Subcutaneous adipose tissue (tissue), 4 donors: ENCODE measurements around the gene CCR3. TPM values are rescaled to one million over a fixed set of nuclear protein-coding genes. Genes with fewer than 3 reads are reported as not detected.

Source experiments
- CTCF ChIP-seq: fragments of 450-650 bp; IDR thresholded peaks from one replicate; pipeline ENCODE4 v1.5.1; 2016; ENCODE audit warnings: low read depth, mild to moderate bottlenecking, control low read depth, antibody characterized with exemption, moderate library complexity
- total RNA-seq, 4 donors: library from RNA; depleted of rRNA; stranded (reverse); fragments of >200 nt; gene quantifications; one replicate each; pipeline ENCODE4 v1.1.0, GENCODE V29; 2016

The CCR3 gene
- total RNA-seq, 4 donors from 2014 or later, result not detected

GRCh38 chr3:46202535-46202934, 39.7 kb upstream of the CCR3 start:
- TF ChIP-seq CTCF, result no peak

GRCh38 chr3:46203681-46204080, 38.6 kb upstream of the CCR3 start:
- no peak for TF ChIP-seq CTCF

- TF ChIP-seq CTCF, result no peak
Measured at GRCh38 chr3:46205286-46205960, 36.8 kb upstream of the CCR3 start.

DNA sequence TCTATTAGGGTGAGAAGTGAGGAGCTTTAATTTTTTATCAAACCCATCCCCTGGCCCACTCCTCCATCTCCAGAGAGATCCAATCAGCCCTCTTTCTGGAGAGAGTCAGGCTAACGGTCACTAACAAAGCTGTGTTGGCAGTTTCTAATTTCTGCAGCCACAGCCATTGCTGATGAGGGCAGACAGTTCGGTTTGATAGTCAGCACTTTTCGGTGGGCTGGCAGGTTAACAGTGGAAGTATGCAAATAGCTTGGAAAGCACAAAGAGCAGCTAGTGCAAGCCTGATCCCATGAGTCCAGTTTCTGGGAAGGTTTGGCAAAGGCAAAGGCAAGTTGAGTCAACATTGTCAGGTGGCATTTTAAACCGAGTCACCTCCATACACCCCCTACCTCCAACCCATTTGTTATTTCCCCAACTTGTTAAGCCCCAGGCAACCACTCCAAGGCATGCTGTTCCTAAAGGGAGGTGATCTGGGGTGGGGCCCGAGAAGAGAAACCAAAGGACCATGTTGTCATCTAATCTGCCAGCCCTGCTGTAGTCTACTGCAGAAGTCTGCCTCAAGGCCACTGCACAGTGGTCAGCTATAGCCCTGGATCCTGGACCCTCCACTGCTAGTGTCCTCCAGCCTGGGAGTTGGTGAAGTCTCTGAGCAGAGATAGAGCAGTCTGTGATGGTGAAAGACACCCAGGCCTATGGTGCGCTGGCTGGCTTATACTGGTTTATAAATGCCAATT, 35.8 kb upstream of the CCR3 start:
- TF ChIP-seq CTCF, result no peak

DNA sequence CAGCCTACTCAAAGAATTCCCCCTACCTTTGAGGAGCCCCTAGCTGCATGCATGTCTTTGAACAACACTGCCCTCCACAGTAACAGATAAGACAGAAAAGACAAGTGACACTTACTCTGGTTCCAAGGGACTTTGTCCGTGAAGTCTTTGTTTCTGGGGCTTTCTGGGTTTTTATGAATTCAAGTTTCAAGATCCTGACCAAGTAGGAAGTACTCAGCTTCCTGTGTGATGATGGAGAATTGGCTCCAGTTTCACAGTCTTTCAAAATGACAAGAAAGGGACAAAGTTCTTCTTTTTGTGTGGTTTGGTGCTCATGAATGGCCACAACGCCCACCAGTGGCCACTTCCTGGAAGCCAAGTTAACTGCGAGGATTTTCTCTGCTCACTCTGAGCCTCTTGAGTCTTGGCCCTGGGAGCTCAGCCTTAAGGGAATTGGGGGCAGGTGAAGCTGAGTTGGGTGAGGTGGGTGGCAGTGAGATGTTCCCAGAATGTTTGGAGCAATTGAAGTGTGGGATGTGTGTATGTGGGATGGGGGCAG, 34.0 kb upstream of the CCR3 start, which contains the start of gene CCR1:
TSS of gene CCR1 (minus strand) at position 147 of the 538 bp plus-strand sequence. CDS start 4,000 bp downstream, outside the sequence.
- no peak for TF ChIP-seq CTCF

DNA sequence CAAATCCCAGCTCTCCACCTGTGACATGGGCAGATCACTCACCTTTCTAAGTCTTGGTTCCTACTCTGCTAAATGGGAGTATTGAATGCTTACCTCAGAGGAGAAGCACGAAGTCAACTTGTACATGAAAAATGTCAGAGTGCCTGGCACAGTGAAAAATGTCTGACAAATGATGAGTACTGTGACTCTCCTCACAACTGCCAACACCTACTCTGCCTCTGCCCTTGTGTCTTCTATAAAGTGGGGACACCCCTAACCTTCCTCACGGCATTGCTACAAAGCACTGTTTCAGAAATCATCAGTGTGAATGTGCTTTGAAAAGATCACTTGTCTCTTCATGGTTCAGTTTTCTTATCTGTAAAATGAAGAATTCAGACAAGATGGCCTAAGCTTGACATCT, 33.2 kb upstream of the CCR3 start:
- no peak for TF ChIP-seq CTCF

- no peak for TF ChIP-seq CTCF
Measured at GRCh38 chr3:46209746-46210470, 32.4 kb upstream of the CCR3 start.
